Measurements from ENCODE around the gene UNC93B1.

Gene UNC93B1

DNA sequence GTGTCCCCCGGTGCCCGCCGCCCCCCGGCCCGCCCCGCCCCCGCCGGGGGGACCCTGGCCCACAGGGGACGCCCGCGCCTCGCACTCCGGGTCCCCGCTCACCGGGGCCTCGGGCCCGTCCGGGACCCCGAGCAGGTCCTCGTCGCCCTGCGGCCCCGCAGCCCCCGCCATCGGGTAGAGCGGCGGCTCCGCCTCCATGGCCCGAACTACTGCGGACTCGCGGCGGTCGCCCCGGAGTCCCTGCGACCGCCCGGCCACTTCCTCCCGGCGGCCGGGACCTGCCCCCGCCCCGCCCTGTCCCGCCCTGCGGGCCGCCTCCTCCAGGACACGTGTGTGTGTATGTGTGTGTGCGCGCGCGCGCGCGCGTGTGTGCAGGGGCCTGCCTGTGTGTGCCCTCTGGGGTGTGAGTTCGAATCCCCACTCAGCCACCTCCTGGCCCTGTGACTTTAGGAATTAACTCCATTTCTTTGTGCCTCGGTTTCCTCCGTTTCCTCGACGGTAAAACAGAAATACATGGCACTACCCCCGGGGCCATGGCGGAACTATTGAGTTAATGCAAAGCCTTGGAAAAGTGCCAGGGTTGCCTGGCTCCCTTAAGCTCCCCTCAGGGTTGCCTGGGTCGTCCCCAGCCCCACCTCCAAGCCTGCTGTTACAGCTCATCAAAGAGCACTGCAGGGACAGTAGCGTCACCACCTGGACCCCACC is at the start of gene UNC93B1:
Gene UNC93B1, minus strand, starts transcription at position 252 of the 705 bp plus-strand sequence. Its CDS starts 54 bp downstream, at position 198.
- DNase-seq, result peak; percentile 70

- DNase-seq, result no peak
Measured at GRCh38 chr11:68053117-68053516, 49.2 kb upstream of the UNC93B1 start.

GRCh38 chr11:68052137-68052873 is 48.4 kb upstream of the UNC93B1 start:
- no peak for DNase-seq

DNA sequence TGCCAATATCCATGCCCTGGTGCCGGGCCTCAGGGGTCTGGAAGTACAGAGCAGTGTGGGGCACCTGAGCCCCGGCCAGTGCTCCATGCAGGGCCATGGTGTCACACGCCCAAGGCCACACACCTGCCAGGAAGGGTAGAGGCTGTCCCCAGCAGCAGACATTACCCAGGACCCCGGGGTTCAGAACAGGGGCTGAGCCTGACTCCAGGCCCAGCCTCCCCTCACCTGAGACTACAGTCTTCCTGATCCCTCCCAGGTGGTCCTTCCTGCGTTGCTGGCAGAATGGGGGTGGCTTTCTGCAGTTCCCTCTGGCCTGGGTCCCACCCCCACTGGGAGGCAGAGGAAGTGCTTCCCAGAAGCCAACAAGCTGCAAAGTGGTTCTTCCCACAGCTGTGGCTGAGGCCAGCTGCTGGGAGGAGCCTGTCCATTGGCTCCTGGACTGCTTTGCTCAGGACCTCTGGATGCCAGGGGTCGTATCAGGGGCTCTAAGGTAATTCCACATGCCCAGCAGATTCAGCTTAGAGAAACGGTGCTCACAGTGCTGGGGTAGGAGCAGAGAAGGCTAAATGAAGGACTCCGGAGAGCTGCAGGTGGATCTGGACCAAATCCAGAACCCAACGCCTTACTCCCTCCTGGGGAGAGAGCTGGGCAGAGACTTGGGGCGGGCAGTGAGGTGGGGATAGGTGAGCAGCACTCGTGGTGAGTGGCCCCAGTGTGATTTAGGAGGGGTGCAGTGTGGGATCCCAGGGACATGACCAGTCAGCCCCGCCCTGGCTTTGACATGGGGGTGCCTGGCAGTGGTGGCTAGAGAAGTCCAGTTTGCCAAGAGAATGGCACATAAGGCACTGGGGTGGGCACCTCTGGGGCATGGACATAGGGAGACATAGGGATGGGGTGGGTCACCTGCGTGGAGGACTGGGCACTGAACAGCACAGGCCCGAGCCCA is 47.6 kb upstream of the UNC93B1 start:
- no peak for DNase-seq

GRCh38 chr11:68050371-68050841 is 46.5 kb upstream of the UNC93B1 start:
- no peak for DNase-seq

GRCh38 chr11:68049509-68050370 is 45.8 kb upstream of the UNC93B1 start:
- DNase-seq, result no peak

DNA sequence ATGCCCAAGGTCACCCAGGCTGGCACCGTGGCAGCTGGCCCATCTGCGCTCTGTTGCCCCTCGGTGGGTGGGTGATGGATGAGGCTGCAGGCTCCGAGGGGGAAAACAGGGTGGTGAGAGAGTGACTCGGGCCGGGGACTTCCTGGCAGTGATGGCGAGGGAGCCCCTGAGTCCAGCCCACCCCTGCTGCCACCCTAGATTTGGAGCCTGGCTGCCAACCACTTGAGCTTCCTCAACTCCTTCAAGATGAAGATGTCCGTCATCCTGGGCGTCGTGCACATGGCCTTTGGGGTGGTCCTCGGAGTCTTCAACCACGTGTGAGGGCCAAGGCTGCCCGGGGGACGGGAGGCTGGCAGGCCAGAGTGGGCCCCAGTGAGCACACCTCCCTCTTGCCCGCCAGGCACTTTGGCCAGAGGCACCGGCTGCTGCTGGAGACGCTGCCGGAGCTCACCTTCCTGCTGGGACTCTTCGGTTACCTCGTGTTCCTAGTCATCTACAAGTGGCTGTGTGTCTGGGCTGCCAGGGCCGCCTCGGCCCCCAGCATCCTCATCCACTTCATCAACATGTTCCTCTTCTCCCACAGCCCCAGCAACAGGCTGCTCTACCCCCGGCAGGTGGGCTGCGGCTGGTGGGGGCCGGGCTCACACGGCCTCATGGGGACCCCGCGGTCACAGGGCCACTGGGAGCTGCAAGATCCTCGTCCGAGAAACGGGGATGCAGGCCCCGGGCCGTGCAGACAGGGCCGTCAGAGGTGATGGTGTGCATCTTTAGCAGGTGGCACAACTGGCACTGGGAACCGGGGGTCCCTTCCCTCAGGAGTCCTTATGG is 45.0 kb upstream of the UNC93B1 start:
- no peak for DNase-seq

- DNase-seq, result no peak
Measured at GRCh38 chr11:68047437-68048290, 43.8 kb upstream of the UNC93B1 start.

DNA sequence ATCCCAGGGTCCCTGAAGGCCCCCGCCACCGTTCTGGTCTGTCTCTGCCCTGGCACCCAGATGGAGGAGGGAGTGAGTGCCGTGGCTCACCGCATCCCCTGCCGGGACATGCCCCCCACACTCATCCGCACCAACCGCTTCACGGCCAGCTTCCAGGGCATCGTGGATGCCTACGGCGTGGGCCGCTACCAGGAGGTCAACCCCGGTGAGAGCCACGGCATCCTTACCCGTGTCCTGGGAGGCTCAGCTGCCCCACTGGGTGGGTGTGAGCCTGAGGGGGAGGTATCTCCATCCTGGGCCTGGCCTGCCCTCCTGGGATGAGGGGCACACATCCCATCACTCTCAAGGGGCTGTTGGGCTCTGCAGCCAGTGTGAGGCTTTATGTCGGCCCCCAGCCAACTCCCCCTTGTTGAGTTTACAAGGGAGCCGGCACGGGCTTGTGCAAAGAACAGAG is 41.0 kb upstream of the UNC93B1 start:
- DNase-seq, result no peak

- DNase-seq, result no peak
Measured at GRCh38 chr11:68044145-68044813, 40.4 kb upstream of the UNC93B1 start.

DNA sequence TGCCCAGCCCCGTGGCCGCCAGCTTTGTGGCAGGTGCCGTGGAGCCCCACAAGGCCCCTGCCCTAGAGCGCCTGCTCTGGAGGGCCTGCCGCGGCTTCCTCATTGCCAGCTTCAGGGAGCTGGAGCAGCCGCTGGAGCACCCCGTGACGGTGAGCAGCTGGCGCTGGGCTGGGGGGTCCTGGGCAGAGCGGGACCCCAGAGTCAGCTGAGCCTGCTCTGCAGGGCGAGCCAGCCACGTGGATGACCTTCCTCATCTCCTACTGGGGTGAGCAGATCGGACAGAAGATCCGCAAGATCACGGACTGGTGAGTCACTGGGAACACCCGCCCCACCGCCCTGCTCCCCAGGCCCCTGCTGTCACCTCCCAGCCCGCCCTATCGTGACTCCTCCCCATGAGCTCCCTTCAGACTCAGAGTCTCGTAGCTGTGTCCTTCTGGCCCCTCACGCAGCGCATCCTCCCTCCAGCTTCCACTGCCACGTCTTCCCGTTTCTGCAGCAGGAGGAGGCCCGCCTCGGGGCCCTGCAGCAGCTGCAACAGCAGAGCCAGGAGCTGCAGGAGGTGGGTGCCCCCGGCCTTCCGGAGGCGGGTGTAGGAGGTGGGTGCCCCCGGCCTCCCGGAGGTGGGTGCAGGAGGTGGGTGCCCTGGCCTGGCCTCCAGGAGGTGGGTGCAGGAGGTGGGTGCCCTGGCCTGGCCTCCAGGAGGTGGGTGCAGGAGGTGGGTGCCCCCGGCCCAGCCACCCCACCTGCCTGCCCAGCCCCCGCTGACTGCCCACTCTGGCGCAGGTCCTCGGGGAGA is 39.6 kb upstream of the UNC93B1 start:
- no peak for DNase-seq

GRCh38 chr11:68043029-68043348 is 39.1 kb upstream of the UNC93B1 start:
- DNase-seq, result no peak

GRCh38 chr11:68042219-68043028 is 38.5 kb upstream of the UNC93B1 start:
- DNase-seq, result no peak

DNA sequence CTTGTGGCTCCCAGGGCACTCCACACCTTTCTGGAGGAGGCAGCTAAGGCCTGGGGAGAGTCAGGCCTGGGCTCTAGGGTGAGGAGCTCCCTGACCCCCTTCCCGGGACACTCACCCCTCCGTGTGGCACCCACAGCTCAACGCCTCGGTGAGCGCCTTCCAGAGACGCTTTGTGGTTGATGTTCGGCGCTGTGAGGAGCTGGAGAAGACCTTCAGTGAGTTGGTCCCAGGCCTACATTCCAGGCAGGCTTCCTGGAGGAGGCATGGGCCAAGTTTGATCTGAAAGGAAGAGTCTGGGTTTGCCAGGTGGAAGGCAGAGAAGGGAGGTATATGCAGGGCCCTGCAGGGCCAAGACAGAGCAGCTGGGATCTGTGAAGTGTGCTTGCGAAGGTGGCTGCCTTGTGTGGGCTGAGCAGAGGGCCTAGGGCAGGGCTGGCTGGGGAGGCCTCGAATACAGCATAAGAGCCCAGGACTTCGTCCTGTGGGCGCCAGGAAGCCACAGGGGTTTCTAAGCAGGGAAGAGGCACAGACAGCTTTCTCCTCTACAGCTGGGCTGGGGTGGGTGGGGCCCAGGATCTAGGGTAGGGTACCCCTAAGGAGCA is 37.8 kb upstream of the UNC93B1 start:
- DNase-seq, result no peak

DNA sequence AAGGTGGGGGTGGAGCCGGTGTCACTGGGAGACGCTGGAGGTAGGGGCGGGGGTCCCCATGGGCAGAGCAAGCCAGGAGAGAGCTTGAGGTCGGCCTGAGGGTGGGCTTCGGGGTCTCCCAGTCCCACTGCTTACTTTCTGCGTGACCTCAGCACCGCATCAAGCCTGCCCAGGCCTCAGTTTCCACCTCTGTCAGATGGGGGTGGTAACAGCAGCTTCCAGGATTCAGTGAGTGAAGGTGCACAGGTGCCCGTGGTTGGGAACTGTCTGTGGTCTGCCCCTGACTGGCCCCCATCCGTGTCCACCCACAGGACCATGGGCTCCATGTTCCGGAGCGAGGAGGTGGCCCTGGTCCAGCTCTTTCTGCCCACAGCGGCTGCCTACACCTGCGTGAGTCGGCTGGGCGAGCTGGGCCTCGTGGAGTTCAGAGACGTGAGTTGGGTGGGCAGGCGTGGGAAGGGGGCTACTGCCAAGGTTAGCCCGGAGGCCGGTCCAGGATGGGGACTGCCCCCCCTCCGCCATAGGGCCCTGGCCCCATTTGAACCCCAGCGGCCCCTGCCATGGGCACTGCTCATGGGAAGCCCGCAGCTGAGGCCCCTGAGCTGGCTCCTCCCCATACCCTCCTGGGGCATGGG is 37.2 kb upstream of the UNC93B1 start:
- no peak for DNase-seq

DNA sequence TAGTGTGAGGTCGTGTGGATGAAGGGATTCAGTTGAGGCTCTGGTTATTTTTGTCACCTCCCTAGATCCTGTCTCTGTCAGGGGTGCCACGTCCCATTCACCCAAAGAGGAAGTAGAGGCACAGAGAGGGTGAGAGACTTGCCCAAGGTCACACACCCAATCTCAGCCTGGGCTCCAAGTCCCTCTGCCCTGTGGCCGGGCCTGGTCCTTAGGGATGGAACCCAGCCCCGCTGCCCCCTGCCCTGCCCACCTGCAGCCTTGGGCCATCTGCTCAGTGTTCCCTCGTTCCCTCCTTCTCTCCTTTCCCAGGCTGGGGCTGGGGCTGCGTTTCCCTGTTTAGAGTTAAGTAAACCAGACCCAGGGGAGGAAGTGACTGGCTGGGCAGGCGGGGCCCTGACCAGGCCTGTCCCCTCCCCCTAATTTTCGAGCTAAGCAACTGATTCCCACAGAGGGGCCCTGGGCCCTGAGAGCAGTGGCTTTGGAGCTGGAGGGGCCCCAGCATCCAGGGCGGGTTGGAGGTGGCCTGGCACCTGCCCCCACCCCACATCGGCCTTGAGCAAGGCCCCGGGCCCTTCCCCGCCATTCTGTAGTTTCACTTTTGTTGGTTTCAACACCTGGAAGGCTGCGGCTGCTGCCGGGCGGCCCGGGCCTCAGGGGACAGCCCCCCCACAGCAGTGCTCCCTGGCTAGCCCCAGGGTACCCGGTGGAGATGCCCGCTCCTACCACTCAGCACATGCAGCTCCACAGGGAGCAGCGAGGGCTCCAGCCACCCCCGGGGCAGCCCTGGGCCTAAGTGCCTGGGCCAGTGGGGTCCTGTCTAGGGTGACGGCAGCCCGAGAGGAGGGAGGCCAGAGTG is 36.4 kb upstream of the UNC93B1 start:
- DNase-seq, result peak; percentile 39

All from kidney glomerular epithelial cell (primary cell).